Measurements from ENCODE around the gene ZNF438.

The ZNF438 gene

DNA sequence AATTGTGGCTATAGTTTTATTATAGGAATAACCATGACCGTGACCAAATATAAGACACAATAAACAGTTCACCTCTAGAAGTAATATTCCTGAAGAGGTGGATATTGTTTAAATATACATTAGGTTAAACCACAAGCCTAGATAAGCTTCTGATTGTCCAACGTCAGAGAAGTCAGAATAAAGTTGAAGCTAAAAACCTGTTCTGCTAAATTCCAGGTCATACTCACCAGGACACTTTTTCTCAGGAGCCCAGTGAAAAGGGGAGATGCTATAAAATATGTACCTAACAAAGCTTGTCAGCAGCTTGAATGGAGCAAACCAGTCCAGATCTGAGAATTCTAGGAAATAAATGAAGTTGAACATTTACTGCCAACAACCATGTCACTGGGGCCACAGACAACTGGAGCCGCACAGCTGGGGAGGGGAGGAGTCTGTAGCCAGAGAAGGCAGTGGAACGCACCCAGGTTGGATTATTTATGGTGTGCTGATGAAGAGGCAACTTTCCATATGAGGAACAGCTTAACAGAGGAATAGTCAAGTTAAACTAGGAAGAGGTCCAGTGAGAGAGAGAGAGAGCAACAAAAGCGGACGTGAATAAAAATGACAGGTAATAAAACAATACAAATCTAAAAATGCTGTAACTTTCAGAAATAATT lies 191.1 kb downstream of the ZNF438 start:
- peak; percentile 92 for DNase-seq

DNA sequence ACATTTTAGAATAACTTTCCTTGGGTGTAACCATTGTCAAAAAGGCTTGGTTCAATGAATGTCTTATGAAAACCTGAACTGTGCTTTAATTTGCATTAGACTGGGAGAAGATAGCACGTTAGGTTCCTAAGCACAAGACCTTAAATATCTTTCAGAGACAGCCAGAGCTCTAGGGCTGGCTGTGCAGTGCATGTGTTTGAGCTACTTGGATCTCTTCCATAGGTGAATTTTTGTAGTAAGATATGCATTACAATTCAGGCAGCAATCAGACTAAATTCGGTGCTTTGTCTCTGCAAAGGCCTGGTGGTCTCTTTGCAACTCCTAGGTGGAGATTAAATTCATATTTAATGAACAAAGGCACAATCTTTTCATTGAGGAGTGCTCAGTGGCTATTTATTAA lies 192.0 kb downstream of the ZNF438 start:
- no peak for DNase-seq

DNA sequence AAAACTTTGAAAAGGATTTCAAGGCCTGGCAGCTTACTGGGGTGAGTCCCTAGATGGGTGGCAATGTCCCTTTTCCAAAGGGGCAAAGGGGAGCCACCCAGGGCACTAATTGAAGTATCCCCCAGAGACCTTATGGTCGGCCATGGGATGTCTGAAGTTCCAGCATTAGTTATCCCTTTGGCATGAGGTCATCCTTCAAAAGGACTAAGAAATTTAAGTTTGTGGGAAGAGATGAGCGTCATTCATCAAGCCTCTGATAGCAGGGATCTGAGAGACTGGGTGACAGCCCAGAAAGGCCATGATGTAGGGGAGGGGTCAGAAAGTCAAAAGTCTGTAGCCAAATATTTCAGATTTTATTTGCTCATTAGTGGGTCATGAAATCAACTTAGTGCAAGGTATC lies 195.3 kb downstream of the ZNF438 start:
- DNase-seq = no peak

DNA sequence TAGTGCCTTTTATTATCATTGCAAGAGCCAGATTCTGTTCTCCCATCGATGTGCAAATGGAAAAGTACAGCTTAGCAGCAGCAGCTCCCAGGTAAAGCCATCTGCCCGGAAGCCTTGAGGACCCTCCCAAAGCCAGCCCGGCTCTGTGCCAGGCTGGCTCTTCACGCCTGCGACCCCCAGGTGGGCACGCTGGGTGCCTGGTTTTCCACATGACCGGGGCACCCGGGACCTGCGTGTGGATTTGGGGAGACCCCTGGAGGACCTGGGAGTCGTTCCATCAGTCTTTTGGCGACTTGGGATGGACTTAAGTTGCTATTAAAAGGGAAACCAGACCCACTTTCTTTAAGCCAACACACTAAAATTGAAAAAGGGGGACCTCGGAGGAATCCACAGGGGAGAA lies 196.5 kb downstream of the ZNF438 start:
- DNase-seq = no peak

DNA sequence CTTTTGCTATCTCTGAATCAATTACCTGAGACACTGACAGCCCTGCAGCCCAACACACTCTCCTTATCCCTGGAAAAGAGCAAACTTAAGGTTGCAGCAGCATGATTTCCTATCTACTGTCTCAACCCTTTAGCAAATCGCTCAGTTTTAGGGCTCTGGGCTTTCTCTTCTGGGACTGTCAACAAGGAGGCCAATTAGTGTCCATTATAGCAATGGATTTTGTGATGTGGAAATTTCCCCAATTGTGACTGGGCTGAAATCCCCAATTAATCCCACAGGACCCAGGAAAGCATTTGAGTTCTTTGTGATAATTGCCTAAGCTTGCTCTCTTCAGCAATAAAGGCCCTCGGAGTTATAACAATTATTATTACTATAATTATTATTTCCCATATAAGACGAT lies 197.0 kb downstream of the ZNF438 start:
- no peak for DNase-seq

DNA sequence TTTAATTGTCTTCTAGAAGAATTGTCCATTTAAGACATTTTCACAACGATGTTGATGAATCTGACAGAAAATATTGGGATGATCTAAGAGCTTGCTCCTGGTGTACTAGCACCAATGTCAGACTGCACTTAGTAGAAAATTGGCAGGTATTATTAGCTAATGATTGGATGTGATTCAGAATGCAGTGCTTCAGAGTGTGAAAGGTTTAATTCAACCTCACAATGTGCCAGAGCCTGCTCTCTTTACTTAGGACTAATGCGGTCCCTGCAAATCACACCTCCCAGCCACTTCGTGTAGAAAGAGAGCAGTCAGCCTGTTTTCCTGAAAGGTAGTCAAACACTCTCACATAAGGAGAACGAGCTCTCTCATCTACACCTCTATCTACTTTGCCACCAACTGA lies 197.5 kb downstream of the ZNF438 start:
- DNase-seq = no peak

DNA sequence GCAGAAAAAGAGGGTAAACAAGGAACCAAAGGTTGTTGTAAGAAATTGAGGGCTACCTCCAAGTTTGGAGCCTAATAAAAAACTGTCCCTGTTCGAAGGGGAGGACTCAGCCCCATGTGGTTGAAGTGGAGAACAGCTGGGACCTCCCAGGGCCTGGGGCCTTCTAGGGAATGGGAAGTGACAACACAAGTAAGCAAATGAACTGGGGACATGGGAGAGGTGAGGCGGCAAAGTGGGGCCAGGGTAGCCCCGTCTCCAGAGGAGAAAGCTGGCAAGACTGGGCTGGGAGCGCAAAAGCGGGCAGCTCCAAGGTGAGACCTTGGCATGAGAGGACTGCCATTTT lies 198.1 kb downstream of the ZNF438 start:
- DNase-seq = no peak

DNA sequence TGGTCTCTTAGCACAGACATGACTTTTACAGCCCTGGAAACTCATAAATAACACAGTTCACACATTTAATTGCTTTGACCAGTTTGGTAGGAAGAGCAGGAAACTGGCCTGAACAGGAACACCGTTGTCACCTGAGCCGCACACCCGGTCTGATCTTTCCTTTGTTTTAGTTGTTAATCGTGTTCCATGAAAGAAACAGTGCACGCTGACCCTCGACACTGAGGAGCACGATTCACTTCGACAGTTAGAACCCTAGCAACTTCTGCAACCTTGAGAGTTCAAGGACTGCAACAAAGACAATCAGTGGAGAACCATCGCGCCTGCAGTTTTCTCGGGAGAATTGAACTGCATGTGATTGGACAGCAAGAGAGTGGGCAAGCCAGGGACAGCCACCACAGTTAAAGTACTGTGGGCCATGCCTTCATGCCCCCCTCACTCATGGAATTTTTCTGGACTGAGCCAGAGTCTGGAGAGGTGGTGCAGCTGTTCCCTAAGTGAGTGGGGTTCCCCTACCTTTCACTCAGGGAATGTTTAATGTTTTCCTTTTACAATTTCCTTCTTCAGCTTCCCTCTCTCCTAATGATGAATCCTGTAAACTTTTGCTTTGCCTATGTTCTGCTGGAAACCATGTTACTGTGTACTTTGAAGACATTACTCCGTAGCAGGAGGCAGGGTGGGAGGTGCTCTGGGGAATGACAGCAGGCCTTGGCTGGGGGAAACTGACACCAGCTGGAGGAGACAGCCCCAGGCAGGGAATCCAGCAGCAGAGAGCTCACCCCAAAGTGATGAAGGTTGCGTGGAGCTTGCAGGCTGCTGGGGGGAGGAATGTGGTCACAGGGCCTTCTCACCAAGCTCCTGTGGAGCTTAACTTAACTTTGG lies 198.7 kb downstream of the ZNF438 start:
- no peak for DNase-seq

DNA sequence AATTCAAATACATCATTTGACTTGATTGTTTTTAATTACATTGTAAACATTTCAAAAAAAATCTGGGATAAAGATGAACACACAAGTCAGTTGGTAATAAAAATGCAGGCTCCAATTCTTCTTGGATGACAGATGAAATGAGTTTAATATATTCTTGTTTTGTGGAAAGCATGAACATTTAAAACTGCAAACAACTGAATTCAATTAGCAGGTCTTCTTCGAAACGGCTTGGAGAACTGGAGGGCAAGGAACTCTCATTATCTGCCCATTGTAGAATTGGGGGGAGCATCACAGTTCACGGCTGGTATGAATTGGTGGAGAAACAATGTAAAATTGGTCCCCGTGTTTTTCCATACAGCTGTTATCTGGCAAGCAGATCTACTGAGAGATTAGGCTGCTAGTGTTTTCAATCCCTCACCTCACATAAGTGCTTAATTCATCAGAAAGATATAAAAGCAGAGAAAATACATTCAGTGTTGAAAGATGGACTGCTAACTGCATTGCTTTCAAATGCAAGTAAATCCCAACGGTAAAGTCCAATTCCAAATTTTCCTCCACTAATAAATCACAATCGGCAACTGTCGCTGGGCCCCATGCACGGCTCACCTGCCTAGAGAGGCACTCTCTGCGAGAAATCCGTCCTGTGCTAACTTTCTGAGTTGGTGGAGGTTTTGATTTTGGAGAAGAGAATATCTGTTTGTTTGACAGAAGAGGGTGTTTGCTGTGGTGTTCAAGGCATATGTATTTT lies 199.5 kb downstream of the ZNF438 start:
- DNase-seq = no peak

DNA sequence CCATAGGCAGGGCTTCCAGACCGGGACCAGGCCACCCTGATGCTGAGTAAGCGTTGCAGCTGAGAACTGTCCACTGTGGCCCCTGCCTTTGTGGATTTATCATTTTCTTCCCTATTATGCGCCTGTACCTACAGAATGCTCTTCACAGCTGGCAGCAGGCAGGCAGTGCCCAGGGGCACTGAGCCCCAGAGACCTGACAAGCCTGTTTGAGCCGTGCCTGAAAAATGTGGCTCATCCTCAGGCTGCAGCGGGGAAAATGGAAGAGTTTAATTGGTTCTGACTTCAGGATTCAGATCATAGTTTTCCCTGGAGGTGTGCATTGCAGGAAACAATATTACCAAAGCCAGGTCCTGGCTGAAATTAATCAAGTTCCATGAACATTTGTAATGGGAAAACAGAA lies 200.2 kb downstream of the ZNF438 start:
- DNase-seq = no peak

DNA sequence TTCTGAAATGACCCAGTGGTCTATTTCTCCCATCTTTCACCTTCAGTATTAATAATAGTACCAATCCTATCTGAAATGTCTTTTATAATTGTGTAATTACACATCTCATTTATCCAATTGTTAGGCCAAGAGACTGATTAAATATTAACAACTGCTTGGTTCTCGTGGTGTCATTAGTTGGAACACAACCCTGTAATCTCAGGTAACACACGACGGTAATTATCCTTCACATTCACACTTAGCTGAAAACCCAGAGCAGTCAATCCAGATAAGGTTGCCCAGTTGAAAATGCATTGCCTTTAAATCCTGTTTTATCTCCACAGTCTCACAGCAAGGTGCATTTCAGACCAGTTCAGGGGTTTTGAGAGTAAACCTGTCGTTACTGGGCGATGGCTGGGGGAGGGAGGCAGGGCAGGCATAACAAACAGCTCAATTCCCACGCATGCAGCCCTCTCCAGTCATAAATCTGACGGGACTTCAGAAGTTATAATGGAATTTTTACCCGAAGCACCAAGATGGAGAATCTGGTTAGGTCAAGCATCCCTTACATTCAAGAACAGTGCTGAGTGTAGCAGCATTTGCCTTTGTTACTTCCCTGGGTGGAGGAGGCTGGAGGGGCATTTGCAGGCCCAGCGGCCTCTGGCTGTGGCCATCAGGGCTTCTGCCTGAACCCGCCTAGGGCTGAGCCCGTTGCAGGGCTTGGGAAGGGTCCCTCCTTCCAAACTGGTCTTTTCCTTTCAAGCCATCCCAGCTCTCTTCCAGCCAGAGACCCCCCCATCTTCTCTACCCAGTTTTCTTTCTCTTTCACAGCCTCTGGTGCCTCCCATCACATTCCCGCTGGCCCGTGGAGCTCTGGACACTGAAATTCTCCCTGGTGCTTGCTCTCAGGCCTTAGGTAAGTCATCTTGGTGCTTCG lies 201.1 kb downstream of the ZNF438 start:
- DNase-seq = no peak

DNA sequence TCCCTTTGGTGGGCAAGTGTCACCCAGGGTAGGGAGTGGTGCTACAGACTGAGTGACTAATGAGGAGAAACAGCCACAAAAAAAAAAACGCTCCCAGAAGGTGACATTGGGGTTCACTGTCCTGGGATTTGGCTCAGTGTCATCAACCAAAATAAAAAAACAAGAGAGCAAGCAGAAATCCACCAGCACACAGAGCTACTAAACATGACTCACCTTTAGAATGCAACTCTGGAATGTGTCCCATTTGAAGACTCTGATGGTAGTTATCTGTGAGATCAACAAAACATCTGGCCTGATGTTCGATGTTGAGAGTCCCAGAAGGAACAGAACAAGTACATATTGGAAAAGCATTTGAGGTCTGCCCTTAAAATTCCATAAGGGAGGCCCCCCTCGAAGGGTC lies 201.8 kb downstream of the ZNF438 start:
- DNase-seq = no peak

DNA sequence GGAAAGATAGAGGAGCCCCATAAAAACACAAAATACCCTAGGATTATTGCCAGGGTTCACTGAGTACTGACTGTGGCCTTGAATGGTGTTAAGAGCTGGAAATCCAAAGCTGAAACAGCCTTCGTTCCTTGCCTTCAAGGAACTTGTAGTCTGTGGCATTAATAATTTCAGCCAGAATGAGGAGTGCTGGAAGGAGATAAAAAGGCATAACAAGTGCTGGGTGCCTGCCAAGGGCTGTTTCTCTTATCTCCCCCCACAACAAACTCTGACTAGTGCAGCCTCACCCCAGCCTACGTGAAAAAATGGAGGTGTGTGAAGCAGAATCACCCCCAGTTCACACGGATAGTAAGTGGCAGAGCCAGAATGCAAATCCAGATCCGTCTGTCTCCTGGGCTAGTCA lies 203.0 kb downstream of the ZNF438 start:
- DNase-seq = no peak

DNA sequence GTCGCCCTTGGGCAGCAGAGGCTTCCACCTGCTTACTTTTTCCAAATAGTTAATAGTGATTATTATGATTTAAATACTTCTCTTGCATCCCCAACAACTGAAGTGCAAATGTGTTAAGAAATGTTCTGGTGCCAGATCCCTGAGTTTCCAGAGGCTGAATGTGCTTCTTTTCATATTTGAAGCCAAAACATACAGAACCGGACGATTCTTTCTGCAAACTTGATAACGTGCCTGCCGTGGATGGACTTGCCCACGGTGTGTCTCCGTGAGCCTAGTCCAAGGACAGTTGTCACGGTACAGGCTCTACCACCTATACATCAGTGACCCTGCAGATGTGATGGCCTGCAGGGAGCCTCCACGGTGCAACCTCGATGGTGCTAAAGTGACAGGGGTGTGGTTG lies 203.5 kb downstream of the ZNF438 start:
- DNase-seq = no peak

DNA sequence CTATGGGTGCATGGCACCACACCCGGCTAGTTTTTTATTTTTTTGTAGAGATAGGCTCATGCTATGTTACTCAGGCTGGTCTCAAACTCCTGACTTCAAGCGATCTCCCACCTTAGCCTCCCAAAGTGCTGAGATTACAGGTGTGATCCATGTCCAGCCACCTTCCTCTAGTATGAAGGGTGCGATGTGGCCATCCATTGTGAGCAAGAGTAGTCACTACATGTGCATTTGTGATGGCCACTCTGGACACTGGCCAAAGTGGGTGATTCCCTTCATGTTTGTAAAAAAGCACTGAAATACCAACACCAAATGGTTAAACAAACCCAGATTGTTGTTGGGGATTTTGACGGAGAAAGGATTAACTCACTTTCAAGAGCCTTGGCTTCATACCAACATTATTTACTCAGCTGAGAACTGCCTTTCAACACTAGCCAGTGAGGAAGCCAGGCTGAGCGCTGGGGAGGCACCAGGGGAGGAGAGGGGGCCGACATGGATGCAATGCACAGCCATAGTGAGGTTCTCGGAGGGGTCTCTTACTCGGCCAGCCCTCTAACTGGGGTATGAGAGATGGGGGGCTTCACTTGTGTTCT lies 204.0 kb downstream of the ZNF438 start:
- no peak for DNase-seq

DNA sequence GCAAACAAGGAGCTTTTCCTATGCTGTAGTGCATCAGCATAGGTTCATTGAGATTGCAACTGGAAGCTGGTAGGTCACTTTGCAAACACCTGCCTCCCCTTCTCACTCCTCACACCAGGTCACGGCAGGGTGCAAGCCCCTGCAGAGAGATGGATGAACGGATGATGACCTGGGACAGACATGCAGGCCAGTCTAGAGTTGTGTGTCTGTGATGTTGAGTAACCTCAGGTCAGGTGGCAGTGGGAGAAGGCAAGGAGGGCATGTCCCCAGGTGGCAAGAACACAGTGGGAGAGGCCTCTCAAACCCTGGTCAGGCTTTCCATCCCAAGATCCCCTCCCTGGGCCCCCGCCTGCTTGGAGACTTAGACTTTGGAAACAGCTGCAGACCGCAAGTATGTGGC lies 205.0 kb downstream of the ZNF438 start:
- no peak for DNase-seq

DNA sequence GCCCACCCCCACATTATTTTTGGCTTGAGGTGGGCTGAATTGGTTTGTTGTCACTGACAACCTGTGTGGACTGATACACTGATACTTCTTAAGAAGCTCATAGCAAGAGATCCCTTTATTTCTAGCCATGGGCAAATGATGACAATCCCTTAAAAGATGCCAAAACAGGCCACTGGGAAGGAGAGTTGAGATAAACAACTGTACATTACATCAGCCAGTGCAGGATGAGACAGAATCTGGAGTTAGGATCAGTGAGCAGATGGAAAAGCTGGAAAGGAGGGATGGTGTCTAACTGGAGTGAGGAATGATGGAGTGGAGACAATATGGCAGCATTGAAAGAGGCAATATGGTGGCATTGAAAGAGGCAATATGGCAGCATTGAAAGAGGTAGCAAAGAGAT lies 206.2 kb downstream of the ZNF438 start:
- DNase-seq = no peak

DNA sequence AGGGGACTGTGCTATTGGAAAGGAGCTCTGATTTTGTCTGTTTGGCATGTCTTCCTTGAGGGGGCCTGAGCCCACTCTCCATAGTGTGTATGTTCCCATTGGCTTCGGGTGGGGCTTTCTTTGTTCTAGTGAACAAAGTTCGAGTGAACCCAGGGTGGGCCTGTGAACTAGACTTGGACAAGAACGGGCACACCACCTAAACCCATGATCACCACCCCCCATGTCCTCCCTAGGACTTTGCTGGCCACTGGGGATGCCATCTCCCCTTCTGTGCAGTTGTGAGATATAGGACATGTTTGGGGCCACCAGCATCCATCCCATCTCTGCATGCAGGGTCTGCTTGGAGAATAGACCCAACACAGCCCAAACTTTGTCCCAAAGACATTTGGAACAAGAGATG lies 206.6 kb downstream of the ZNF438 start:
- no peak for DNase-seq

DNA sequence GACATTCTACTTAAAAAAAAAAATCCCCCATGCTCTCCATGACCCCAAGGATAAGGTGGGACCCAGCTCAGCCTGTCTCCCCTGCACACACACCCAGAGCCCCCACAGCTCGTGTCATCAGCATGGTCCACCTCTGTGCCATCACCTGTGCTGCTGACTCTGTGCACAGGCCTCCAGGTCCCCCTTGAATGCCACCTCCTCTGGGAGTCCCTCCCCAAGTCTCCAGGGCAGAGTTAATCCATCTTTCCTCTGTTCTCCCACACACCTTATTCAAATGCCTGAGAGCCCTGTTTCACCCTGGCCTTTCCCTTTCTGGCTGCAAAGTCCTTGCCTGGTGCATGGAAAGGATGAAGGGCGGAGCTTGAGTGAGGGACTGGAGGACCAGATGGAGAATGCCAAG lies 208.0 kb downstream of the ZNF438 start:
- DNase-seq = no peak

DNA sequence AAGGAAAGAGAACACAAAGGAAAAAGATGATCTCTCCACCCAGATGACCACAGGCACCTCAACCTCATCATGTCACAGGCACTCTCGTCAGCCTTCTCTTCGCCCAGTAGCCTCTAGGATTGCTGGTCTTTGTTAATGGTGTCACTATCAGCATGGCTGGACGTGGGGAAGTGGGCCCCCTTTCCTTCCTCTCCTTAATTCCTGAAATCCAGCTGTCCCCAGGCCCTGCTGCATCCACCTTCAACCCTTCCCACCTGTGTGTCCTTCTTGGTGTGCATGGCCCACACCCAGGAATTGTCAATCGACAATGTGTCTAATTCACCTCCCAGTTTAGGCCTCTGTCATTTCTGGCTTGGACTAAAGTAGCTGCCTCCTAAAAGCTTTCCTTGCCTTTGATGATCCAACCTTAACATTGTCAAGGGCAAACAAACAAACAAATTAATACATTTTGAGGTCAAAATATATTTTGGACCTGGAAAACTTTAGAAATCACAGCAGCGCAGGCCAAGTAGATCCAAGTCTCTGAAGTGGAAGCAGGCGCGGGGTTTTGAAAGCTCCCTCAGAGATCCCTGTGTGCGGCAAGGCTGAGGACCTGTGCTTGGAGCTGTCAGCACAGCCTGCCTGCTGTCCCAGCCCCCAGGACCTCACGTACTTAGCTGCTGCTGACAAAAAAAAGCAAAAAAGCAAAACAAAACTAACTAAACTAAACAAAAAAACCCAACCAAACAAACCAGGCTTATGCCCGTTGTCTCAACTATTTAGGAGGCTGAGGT lies 208.8 kb downstream of the ZNF438 start:
- DNase-seq = no peak

DNA sequence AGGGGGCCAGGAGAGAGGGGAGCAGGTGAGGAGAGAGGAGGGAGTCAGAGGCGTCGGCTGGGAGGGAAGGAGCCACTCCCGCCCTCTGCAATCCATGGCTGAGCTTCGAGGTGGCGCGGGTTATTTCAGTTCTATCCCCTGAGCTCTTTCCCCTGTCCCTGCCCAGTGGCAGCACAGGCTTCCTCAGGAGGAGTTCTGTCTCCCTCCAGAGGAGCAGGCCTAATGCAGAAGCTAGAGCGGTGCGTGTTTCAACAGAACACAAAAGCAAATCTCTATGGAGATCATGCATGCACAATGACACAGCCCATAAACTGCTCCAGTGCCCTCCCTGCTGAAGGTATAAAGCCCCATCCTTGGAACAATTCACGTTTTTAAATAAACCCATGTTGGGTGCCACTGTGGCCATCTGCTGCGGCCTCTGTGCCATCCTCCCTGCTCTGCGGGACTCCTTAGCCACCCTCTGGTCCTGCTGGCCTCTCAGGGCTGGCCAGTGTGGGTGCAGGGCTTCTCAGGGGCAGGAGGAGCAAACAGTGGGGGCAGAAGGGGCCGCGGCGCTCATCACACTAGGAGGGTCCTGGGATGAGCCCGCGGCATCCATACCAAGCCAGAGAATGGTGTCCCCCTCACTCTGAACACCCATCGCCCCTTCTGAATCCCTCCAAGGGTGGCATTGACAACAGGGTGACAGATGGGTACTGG lies 209.5 kb downstream of the ZNF438 start:
- no peak for DNase-seq

Data from right hindlimb (tissue), 1 donor.